DOHH2 (cell line): Measurements from ENCODE around the gene GALNT13.

Source experiments
- CTCF ChIP-seq: fragments of 200-600 bp; sonication (generic); IDR thresholded peaks from one replicate; pipeline ENCODE4 v1.5.1; 2014; ENCODE audit warnings: antibody characterized with exemption, mild to moderate bottlenecking, low read depth, low read length; ENCODE audit not compliant: poor library complexity, severe bottlenecking
- EZH2phosphoT487 ChIP-seq: fragments of 200-600 bp; sonication (generic); IDR thresholded peaks from 2 replicates; pipeline ENCODE4 v1.6.1; 2017; ENCODE audit warnings: borderline replicate concordance, mild to moderate bottlenecking, antibody characterized with exemption, low read length, moderate library complexity, mixed read lengths

GRCh38 chr2:154381931-154382794 lies 510.4 kb downstream of the GALNT13 start:
- TF ChIP-seq CTCF (no peak), EZH2phosphoT487 (no peak)
